HG03066 (cell line): Measurements from ENCODE around the gene SORL1-AS1.

Source experiments
- ATAC-seq: cut with Tn5 transposase; IDR thresholded peaks from one replicate; pipeline ENCODE4 v1.9.1; 2021; ENCODE audit warnings: low read depth; ENCODE audit not compliant: unreplicated experiment

SORL1-AS1 gene

DNA sequence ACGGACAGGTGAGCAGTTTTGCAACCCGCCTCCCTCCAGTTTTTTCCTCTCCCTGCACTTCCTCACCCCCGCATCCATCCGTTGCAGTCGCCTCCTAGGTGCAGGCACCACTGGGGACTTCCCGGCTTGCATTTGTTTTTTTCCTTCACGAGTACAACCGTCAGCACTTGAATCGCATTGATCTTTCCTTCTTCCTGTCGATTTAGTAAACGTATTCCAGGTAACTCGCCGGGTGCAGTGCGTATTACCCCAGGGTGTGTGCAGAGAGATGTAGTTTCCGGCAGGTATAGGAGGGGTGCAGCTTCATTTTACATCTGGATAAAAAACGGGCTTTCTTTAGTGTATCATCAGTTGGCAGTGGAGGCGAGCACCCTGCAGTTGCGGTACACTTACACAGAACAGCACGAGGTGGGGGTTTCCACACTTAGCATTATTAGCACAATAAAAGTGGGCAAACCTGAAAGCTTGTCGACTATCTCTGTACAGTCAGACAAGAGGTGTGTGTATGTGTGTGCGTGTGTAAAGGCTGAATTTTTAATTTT is at the start of gene SORL1-AS1:
SORL1-AS1 (minus strand) TSS at position 359 of the 542 bp plus-strand sequence.
- peak; percentile 13 for ATAC-seq

DNA sequence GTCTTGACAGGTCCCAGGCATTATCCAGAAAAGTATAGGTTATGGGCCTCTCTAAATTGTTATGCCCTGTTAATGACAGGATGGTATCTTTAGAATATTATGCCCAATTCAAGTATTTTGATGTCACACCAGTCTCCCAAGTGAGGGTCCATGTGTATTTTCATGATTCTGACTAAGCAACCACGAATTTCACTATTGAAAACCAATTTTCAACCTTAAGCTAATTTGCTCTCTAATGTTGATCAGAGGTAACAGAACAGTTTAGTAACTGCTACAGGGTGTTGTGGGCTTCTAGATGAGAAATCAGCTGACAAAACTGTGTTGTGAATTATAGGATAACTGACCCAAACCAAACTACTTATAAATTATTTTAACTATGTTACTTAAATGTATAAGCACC is 48.0 kb upstream of the SORL1-AS1 start:
- no peak for ATAC-seq

DNA sequence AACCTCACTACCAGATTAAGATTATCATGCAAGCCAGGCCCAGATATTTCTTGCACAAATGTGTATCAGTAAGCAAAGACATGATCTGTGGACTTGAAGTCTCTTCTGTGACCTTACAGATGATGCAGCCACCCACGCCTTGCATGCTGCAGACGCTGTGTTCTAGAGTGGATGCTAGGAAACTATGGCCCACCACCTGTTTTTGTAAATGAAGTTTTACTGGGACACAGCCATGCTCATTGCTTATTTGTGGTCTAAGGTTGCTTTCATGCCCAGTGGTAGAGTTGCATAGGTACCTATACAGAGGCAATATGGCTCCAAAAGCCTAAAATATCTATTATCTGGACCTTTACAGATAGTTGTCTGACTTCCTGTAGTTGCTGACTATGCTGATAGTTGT is 47.5 kb upstream of the SORL1-AS1 start:
- ATAC-seq: no peak

DNA sequence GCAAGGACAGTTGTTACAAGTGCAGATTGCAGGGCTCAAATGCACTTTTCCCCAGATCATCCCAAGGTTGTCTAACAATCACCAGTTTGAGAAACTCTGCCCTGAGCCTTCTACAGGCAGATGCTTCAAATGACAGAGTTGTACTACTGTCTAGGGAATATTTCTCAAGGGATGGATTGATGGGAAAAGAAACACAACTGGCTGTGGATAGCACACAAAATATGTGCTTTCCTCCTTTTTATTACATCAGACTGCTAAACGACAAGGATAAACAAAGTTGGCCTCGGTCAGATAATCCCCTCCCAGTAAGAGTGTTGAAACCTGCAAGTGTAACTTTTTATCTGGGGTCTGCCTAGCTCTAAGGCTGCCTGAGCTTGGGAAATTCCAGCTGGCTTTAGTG is 46.6 kb upstream of the SORL1-AS1 start:
- ATAC-seq: no peak

DNA sequence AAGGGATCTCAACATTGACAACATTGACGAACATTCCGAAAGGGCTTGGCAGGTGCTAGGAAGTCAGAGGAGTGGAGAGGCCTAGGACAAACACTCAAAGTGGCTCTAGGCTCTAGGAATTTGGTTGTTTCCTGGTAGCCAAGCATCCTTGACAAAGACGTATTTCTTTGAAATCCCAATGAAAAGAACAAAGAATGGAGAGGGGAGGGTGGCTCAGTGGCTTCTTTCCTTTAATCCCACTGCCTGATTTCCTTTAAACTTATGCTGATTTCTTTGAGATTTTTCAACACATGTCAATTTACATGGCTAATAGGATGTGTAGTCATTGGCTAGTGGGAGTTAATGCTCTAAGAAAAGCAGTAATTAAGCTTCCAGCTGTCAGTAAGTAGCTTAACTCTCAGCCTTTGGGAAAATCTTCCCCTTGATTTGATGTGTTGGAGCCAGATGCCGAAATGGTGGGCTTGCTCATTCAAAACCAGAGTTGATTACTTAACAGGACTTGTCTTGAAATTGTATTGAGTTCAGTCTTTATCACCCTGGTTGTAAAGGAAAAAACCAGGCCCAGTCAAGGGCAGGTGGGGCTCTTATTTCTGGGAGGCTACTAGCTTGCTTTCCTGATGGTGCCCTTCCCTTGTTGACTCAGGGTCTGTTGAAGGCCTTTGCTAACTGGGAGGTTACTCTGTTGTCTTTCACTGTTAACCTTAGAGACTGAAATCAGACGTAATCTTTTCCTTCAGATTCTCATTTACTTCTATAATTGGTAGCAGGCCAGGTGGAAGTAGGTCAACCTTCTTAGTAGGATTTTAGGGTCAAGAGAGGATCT is 44.6 kb upstream of the SORL1-AS1 start:
- ATAC-seq: no peak

DNA sequence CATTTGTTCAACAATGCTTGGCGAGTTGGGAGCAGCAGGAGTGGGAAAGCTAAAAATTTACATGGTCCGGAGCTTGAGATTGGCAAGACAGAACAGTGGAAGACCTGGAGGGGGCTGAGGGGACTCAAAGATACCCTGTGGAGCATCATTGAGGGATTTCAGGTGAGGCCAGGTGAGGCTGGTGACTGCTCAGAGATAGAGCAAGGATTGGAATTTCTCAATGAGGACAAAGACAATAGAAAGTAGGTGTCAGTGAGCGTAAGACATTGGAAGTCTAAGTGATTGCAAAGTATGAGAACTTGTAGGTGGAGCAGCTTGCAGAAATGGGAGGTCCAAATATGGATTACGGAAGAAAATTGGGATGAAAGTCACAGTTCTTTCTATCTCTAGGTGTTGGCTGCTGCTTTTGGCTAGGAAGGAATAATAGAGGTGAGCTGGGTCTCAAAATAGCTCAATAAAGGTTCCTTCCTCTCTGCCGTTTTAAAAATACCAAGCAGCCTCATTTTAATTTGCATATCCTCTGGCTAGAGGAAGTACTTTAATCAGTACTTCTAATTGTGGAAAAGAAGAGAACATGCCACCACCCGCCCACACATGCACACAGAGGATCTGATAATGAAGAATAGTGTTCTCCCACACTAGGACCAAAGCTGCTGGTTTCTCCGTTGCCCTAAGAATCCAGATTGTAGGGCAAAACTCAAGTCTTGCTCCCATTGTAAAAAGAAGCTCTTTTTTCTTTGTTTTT is 41.8 kb upstream of the SORL1-AS1 start:
- ATAC-seq: peak; percentile 86

DNA sequence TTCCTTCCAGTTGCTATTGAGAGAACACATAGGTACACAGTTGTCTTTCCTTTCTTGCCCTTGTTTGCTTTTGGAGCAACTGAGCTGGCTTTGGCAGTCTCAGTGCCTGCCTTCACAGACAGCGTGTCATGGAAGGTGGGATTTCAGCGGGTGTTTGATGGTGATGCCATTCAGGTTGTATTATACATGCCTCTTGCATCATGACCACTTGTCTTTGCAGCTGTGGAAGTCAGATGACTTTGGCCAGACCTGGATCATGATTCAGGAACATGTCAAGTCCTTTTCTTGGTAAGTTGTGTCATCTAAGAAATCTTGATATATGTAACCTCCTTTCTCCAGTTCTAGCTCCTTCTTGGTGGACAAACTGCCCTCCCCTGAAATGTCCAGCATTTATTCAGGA is 37.1 kb upstream of the SORL1-AS1 start:
- ATAC-seq: no peak

DNA sequence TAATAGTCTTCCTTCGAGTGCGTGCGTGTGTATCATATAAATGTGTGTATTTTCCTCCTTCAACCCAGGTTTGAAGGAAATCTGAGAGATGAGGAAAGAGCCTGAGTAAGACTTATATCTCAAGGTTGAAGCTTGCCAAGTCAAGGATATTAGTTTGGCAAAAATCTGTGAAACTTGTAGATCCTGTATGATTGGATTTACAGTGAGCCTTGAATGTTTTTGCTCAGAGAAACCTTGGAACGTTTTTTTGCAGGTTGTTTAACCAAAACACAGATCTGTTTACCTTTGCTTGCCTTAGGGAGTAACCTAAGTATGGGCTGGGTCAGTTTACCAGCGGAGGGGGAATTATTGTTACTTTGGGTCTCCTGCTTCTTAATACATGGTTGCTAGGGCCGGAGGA is 35.9 kb upstream of the SORL1-AS1 start:
- ATAC-seq: no peak

DNA sequence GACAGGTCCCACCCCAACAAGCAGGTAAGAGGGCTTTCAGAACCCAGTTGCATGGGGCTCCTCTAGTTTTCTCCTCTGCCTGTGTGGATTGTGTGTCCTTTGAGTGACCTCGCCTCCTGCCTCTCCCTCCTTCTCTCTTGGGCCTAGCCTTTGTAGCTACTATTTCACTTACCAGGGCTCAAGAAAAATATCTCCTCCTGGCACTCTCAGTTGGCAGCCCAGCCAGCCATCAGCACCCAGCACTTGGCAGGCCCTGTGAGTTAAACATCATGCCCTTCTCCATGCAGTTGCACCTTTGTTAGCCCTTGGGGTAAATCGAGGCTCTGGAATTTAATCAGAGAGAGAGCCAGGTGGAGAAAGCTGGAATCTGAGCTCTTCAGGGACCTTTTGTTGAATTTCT is 35.4 kb upstream of the SORL1-AS1 start:
- no peak for ATAC-seq

DNA sequence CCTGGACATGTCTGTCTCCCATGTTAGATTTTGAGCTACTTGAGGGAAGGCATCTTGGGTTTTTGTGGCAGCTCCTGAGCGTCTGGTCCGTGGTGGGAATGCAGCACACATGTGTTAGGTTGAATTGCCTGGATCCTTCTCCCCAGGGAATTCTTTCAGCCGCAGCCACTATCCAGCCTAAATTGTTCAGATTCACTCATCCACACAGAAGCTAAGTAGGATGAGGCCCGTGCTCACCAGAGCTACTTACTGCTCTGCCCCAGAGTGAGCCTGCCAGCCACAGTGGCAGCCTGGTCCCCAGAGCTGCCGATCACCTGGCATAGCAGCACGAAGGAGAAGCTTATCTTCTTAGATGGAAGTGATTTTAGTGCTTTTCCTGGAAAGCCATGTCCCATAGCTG is 34.4 kb upstream of the SORL1-AS1 start:
- ATAC-seq: no peak

DNA sequence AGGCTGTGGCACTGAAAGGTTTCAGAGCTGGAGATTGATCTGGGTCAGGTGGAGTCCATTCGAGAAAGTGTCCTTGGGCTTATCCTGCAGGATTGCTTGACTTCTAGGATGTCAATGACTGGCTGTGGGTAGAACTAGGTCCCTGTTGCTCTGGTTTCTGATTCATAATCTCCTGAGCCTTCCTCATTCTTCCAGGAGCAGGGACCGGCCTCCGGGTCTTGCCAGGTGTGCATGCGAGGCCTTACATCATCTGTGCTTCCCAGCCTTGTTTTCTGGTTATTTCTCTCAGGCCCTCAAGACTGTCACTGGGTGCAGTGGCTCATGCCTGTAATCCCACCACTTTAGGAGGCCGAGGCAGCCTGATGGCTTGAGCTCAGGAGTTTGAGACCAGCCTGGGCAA is 33.3 kb upstream of the SORL1-AS1 start:
- ATAC-seq: no peak

DNA sequence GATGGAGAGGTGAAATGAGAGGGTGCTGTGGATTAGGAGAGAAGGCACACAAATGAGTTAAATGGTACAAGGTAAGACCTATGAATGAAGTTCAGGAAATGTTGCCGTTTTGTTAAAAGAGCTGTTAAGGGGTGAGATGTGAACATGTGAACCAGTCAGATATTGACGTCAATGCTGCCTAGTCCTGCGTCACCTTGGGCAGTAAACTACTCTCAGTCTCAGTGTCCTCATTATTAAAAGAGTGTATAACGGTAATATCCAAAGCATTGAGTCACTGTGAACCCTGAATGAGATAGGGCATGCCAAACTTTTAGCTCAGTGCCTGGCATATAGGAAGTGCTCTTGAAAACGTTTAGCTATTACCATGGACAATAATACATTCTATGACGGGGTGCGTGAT is 32.4 kb upstream of the SORL1-AS1 start:
- ATAC-seq: no peak

DNA sequence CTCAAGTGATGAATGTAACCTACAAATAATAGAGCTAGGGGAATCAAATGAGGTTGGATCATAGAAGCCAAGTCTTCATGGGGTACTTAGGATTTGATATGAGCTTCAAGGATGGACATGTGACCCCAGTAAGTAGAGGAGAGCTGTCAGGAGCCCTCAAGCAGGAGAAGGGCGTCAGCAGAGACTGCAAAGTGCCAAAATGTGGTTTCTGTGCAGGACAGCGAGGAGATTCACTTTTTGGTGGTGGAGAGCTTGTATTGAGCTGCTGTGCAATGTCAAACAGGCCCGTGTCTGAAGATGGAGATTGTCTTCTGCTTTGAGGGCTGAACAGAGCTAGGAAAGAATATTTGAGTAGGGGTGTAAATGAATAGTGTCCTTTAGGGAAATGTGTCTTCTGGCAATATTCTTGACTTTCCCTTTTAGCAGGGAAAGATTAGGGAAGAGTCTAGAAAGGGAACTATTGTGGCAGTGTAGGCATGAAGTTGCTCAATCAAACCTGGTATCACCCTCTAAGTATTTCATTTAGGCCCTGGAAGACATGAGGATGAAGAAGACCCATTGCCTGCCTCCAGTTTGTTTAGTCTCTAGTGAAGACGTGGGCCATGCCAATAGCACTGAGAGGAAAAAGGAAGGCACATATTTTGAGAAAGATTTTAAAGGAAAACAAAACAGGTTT is 31.2 kb upstream of the SORL1-AS1 start:
- ATAC-seq: no peak

DNA sequence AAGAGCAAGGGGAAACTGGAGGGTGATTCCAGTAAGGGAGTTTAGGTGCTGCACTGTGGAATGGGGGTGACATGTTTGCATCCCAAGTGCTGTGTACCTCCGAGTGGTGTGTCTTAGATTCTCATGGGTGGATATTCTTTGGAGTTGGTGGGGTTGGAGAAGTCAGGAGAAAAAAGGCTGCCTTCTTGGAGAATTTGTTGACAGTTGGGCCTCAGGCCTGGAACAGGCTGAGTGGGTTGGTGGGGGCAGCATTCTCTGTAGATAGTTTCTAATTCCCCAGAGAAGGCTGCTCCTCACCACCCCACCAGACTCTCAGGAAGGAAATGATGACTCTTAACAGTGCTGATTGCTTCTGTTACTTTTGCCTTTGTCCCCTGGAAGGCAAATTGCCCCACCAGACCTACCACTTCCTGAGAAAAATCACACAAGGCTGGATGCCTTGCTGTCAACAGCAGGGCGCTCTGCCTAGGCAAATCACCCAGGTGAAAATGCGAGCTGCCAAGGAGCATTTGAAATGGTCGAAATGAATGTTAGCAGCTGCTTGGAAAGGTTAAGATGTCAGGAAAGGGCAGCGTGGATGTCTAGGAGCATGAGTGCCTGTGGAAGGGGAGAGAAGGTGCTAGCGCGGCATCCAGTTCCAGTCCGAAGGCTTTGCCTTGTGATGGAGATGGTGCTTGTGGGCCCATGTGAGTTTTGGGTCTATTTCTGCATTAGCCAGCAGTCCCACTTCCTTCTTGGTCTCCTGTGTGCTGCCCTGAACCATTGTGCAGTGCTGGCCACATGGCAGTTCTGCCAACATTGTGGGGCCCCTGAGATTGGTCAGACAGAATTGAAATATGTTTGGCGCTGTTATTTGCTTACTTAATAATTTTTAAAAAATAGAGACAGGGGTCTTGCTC is 29.7 kb upstream of the SORL1-AS1 start:
- ATAC-seq: peak; percentile 79

DNA sequence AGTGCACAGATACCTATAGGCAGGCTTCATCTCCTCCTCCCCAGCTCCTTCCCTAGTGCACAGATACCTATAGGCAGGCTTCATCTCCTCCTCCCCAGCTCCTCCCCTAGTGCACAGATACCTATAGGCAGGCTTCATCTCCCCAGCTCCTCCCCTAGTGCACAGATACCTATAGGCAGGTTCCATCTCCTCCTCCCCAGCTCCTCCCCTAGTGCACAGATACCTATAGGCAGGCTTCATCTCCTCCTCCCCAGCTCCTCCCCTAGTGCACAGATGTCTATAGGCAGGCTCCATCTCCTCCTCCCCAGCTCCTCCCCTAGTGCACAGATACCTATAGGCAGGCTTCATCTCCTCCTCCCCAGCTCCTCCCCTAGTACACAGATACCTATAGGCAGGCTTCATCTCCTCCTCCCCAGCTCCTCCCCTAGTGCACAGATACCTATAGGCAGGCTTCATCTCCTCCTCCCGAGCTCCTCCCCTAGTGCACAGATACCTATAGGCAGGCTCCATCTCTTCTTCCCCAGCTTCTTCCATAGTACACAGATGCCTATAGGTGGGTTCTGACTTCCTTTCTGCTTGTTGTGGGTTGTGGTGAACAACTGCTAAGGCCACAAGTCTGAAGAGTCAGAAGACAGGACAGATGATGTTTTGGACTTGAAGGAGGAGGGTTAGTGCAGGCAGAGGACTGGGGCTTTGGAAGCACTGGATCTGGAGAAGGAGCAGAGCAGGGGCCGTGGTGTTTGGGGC is 28.9 kb upstream of the SORL1-AS1 start:
- peak; percentile 53 for ATAC-seq

DNA sequence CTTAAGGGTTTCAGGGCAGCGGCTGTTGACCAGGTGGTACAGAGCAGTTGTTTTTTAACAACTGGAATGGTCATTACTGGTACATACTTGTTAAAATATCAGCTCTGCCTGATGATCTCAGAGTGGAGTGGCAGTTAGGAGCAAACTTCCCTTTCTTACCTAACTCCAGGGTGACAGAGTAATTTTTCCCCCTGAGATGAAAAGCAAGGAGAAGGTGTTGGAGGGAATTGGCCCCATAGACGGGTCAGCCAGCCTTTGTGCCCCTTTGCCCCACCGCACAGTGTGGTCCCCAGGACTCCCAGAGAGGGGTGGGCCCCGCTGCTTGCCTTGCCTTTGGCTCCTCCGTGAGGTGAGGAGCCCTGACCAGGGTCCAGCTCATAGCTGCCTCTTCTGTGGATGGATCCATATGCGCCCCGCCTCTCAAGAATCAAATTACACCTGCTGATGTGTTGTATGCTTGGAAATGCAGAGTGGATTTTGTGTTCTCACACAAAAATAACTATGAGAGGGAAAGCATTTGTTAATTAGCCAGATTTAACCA is 27.0 kb upstream of the SORL1-AS1 start:
- ATAC-seq: no peak

DNA sequence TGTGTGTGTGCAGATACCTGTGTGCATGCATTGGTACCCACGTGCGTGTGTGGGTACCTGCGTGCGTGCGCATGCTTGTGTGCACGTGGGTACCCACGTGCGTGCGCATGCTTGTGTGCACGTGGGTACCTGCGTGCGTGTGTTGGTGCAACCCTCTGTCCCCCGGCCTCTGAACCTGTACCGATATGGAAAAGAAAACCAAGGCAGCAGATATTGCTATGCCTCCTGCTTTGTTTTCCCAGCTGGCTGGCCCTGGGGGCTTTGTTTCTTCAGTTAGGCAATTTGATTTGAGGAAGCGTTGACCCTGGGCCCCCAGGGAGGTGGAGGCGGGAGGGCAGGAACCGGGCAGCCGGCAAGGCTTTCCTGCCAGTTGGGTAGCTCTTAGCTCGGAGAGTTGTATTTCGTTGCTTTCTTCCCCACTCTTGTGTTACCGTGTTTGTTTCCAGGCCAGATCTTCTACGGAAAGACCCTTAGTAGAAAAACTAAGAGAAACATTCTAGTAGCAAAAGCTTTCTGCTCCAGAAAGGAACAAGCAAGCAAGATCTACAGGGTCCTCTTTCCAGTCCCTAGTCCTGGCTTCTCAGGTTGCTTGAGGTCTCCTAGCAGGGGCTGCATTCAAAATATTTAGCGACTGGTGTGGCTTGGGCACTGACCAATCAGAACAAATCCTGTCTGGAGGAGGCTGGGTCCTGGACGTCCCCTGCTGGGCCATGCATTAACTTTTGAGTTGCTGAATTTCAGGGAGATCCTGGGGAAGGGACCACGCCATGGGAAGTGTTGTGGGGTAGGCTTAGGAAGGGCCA is 26.3 kb upstream of the SORL1-AS1 start:
- no peak for ATAC-seq

DNA sequence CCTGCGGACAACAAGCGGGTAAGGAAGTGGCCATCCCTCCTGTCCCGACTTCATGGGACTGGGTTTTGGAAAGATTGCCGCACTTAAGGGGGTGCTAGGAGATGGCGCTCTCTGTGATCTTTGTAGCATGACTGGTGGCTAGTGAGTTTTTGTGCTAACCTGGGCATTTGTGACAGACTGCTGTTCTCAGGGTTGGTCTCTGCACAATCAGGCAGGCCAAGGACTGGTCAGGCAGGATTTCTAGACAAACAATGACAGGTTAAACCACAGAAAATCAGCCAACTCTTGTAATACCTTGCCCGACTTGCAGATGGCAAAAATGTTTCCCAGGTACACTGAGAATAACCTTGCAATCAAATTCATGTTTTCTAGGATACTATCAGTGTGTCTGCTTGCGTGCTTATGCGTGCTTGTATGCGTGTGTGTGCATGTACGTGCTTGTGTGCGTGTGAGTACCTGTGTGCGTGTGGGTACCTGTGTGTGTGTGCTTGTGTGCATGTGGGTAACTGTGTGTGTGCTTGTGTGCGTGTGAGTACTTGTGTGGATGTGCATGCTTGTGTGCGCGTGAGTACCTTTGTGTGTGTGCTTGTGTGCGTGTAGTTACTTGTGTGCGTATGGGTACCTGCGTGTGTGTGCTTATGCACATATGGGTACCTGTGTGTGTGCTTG is 25.6 kb upstream of the SORL1-AS1 start:
- ATAC-seq: no peak
